Measurements from ENCODE around the gene PFN2. TPM values are rescaled to one million over a fixed set of nuclear protein-coding genes. Genes with fewer than 3 reads are reported as not detected.

PFN2 gene
- 248 and 272 TPM in 2 replicates for total RNA-seq

GRCh38 chr3:149970716-149971402 is at the start of gene PFN2:
Gene PFN2 (minus strand): TSS chr3:149970895. CDS start chr3:149970856, 39 bp downstream.

Other genes with a start within 250 kb of the PFN2 start
- gene COMMD2, start 218.4 kb downstream of the PFN2 start, total RNA-seq = 16.1 and 18.0 TPM in 2 replicates
- not detected in 2 replicates for gene ANKUB1, start 178.3 kb downstream of the PFN2 start, total RNA-seq
- 58.5 and 60.8 TPM in 2 replicates for gene RNF13, start 157.7 kb downstream of the PFN2 start, total RNA-seq